GM12878 (cell line): ENCODE data around the gene WDFY3. TPM values are rescaled to one million over a fixed set of nuclear protein-coding genes. Genes with fewer than 3 reads are reported as not detected.

Source experiments
- BCL11A ChIP-seq: IDR thresholded peaks from 2 replicates; pipeline ENCODE4 v1.6.1; 2011; ENCODE audit warnings: low read depth, low read length
- CBFB ChIP-seq: IDR thresholded peaks from 2 replicates; pipeline ENCODE4 v1.6.1; 2016; ENCODE audit warnings: antibody characterized with exemption, low read depth
- CHD2 ChIP-seq: IDR thresholded peaks from 2 replicates; pipeline ENCODE4 v1.6.1; 2011; ENCODE audit warnings: low read depth, low read length, improper control_type of control experiment, borderline replicate concordance
- CREM ChIP-seq: IDR thresholded peaks from 2 replicates; pipeline ENCODE4 v1.6.1; 2014; ENCODE audit warnings: antibody characterized with exemption, low read depth
- GATAD2B ChIP-seq: fragments of 450-650 bp; conservative IDR thresholded peaks from 2 replicates; pipeline ENCODE4 v1.6.1; 2017; ENCODE audit warnings: low read depth, mild to moderate bottlenecking, moderate library complexity
- JUND ChIP-seq: IDR thresholded peaks from 2 replicates; pipeline ENCODE4 v1.6.1; 2012; ENCODE audit warnings: low read depth, mild to moderate bottlenecking, low read length, improper control_type of control experiment, moderate library complexity
- KLF5 ChIP-seq: fragments of 450-650 bp; IDR thresholded peaks from 2 replicates; pipeline ENCODE4 v1.6.1; 2014; ENCODE audit warnings: mild to moderate bottlenecking; ENCODE audit not compliant: partially characterized antibody
- NFYA ChIP-seq: IDR thresholded peaks from 2 replicates; pipeline ENCODE4 v1.6.1; 2011; ENCODE audit warnings: low read depth, mild to moderate bottlenecking, low read length, improper control_type of control experiment, borderline replicate concordance
- NFYB ChIP-seq: IDR thresholded peaks from 2 replicates; pipeline ENCODE4 v1.6.1; 2011; ENCODE audit warnings: low read depth, mild to moderate bottlenecking, low read length, improper control_type of control experiment, moderate library complexity; ENCODE audit not compliant: insufficient read depth
- SUPT20H ChIP-seq: IDR thresholded peaks from 2 replicates; pipeline ENCODE4 v1.6.1; 2011; ENCODE audit warnings: low read depth, mild to moderate bottlenecking, low read length, moderate library complexity, borderline replicate concordance; ENCODE audit not compliant: control insufficient read depth
- YBX1 ChIP-seq: fragments of 450-650 bp; IDR thresholded peaks from 2 replicates; pipeline ENCODE4 v1.6.1; 2016; ENCODE audit warnings: antibody characterized with exemption
- ZNF24 ChIP-seq: fragments of 450-650 bp; IDR thresholded peaks from 2 replicates; pipeline ENCODE4 v1.6.1; 2017; ENCODE audit warnings: antibody characterized with exemption, mild to moderate bottlenecking
- ZNF274 ChIP-seq: IDR thresholded peaks from one replicate; pipeline ENCODE4 v1.8.0; 2011; ENCODE audit not compliant: insufficient read length, insufficient read depth
- polyA plus RNA-seq, 11 experiments: library from polyadenylated mRNA; depleted of rRNA in 4 of 11; unstranded in 6 of 11; stranded (reverse) in 5 of 11; fragments of >200 nt; fragmentation: Nextera tagmentation in 4 of 11; fragmentation: Illumina TruSeq in 1 of 11; extraction: Ambion mirVana in 4 of 11; extraction: Trizol in 1 of 11; gene quantifications; 1 replicate in 1 of 11; 2 replicates in 10 of 11; pipeline versions ENCODE4 v1.2.1 to v1.2.3, GENCODE V29; 2011 to 2016; ENCODE audit warnings: inconsistent platforms in 2 of 11, missing spikeins in 2 of 11, low read depth in 1 of 11
- total RNA-seq, 4 experiments: library from RNA; depleted of rRNA in 3 of 4; stranded (reverse); fragments of >200 nt in 3 of 4; fragmentation: Illumina TruSeq in 1 of 4; extraction: Trizol in 1 of 4; gene quantifications; 2 replicates each; pipeline versions ENCODE4 v1.2.1 to v1.2.3, GENCODE V29; 2013 to 2021
- TF ChIP-seq, protein P1 (sequence below): fragments of 450-650 bp; formaldehyde crosslinking; IDR thresholded peaks from 2 replicates; pipeline ENCODE4 v1.5.0; 2022; ENCODE audit warnings: mild to moderate bottlenecking, missing genetic modification characterization
- TF ChIP-seq, protein P2 (sequence below): fragments of 450-650 bp; IDR thresholded peaks from 2 replicates; pipeline ENCODE4 v1.6.1; 2017; ENCODE audit warnings: borderline replicate concordance

Gene WDFY3
- total and polyA plus RNA-seq, 10 of the 15 experiments (the other 5 are each of a cell fraction or from before 2014, with no cell fraction given), result 0.01 to 0.23 (median 0.12) TPM; not detected in 2

DNA sequence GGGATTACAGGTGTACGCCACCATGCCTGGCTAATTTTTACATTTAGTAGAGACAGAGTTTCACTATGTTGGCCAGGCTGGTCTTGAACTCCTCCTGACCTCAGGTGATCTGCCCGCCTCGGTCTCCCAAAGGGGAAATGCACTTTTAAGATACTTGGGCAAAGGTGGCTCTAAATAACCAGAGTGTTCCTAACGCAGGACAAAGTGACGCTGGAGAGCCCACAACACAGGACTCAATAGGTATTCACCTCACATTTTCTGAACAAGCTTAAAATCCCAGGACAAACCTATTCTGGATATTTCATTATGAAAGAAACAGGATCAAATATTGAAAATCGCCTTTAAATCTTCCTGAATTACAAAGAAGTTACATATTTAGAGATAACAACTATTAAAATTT, 69.0 kb downstream of the WDFY3 start (continued):
- TF ChIP-seq, protein P1, sequence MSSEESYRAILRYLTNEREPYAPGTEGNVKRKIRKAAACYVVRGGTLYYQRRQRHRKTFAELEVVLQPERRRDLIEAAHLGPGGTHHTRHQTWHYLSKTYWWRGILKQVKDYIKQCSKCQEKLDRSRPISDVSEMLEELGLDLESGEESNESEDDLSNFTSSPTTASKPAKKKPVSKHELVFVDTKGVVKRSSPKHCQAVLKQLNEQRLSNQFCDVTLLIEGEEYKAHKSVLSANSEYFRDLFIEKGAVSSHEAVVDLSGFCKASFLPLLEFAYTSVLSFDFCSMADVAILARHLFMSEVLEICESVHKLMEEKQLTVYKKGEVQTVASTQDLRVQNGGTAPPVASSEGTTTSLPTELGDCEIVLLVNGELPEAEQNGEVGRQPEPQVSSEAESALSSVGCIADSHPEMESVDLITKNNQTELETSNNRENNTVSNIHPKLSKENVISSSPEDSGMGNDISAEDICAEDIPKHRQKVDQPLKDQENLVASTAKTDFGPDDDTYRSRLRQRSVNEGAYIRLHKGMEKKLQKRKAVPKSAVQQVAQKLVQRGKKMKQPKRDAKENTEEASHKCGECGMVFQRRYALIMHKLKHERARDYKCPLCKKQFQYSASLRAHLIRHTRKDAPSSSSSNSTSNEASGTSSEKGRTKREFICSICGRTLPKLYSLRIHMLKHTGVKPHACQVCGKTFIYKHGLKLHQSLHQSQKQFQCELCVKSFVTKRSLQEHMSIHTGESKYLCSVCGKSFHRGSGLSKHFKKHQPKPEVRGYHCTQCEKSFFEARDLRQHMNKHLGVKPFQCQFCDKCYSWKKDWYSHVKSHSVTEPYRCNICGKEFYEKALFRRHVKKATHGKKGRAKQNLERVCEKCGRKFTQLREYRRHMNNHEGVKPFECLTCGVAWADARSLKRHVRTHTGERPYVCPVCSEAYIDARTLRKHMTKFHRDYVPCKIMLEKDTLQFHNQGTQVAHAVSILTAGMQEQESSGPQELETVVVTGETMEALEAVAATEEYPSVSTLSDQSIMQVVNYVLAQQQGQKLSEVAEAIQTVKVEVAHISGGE (CRISPR knock-in tag), result no peak
- TF ChIP-seq JUND, result no peak
- no peak for TF ChIP-seq YBX1
- no peak for TF ChIP-seq ZNF24
- TF ChIP-seq SUPT20H, result no peak
- no peak for TF ChIP-seq KLF5
- TF ChIP-seq NFYA, result no peak
- no peak for TF ChIP-seq NFYB
- no peak for TF ChIP-seq GATAD2B
- TF ChIP-seq BCL11A, result no peak
- no peak for TF ChIP-seq CREM
- no peak for TF ChIP-seq CBFB
- TF ChIP-seq CHD2, result no peak
- TF ChIP-seq ZNF274, result no peak
- TF ChIP-seq, protein P2, sequence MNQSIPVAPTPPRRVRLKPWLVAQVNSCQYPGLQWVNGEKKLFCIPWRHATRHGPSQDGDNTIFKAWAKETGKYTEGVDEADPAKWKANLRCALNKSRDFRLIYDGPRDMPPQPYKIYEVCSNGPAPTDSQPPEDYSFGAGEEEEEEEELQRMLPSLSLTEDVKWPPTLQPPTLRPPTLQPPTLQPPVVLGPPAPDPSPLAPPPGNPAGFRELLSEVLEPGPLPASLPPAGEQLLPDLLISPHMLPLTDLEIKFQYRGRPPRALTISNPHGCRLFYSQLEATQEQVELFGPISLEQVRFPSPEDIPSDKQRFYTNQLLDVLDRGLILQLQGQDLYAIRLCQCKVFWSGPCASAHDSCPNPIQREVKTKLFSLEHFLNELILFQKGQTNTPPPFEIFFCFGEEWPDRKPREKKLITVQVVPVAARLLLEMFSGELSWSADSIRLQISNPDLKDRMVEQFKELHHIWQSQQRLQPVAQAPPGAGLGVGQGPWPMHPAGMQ, result no peak
